Measurements from ENCODE around the gene PKNOX1.

- TF ChIP-seq CTCF (conservative IDR thresholded peaks at IDR 0.05 in 1 of 2, IDR thresholded peaks at IDR 0.05 in 1 of 2; ENCODE audit: extremely low read depth in 1 of 2, insufficient read depth in 1 of 2, low read depth in 1 of 2, low read length in 2 of 2) (no peak), EZH2 (IDR thresholded peaks at IDR 0.05; ENCODE audit: borderline replicate concordance, low read length) (no peak)
Measured at GRCh38 chr21:42983869-42984268, 9.5 kb downstream of the PKNOX1 start.

Measured in mammary epithelial cell (primary cell).